Left ventricle myocardium inferior (tissue), 1 donor: ENCODE measurements around the gene OPCML. TPM values are rescaled to one million over a fixed set of nuclear protein-coding genes. Genes with fewer than 3 reads are reported as not detected.

Source experiments
- DNase-seq: peaks from one replicate; pipeline ENCODE4 v3.0.0-alpha.2; 2020
- H3K27ac ChIP-seq: fragments of 200-600 bp; replicated peaks from 2 replicates; pipeline ENCODE4 v1.8.0; 2021
- H3K27me3 ChIP-seq: fragments of 200-600 bp; 2 replicates; pipeline ENCODE4 v1.8.0; 2021; ENCODE audit warnings: low read depth
- H3K36me3 ChIP-seq: fragments of 200-600 bp; 2 replicates; pipeline ENCODE4 v1.8.0; 2021
- H3K4me1 ChIP-seq: fragments of 200-600 bp; 2 replicates; pipeline ENCODE4 v1.8.0; 2021
- H3K4me3 ChIP-seq: fragments of 200-600 bp; 2 replicates; pipeline ENCODE4 v1.8.0; 2021; ENCODE audit warnings: mild to moderate bottlenecking, moderate library complexity
- H3K9me3 ChIP-seq: fragments of 200-600 bp; replicated peaks from 2 replicates; pipeline ENCODE4 v1.8.0; 2021
- intact Hi-C: fragments of 100-400 bp; cut with micrococcal nuclease; formaldehyde crosslinking; loops from one replicate; pipeline ENCODE4 v1.11.0; 2022
- total RNA-seq: library from RNA; stranded (reverse); fragmentation: NEBNext Ultra II Directional; extraction: Animal tissue kit (Norgen Biotek cat#: 25700); gene quantifications from one replicate; pipeline ENCODE4 v1.2.1, GENCODE V29; 2021
- TF ChIP-seq, protein P1 (sequence below): fragments of 200-600 bp; IDR thresholded peaks from 2 replicates; pipeline ENCODE4 v1.8.0; 2021; ENCODE audit warnings: antibody characterized with exemption, mild to moderate bottlenecking, borderline replicate concordance
- donor health status: DM: no; HTN: yes; CAD: no; lungs with severe emphysema.

OPCML gene
- total RNA-seq, 1 donor from 2014 or later: 0.63 TPM

- no peaks in the 10 kb centered on the region for H3K36me3 ChIP-seq
- DNase-seq: no peak
- no peaks in the 10 kb centered on the region for H3K4me1 ChIP-seq
- no peak overlapping the region for H3K27ac ChIP-seq
- no peaks in the 10 kb centered on the region for H3K9me3 ChIP-seq
- intact Hi-C loops: no loop called here
- H3K4me3 ChIP-seq: no peak overlapping the region
- no peaks in the 10 kb centered on the region for H3K27me3 ChIP-seq
- TF ChIP-seq, protein P1, sequence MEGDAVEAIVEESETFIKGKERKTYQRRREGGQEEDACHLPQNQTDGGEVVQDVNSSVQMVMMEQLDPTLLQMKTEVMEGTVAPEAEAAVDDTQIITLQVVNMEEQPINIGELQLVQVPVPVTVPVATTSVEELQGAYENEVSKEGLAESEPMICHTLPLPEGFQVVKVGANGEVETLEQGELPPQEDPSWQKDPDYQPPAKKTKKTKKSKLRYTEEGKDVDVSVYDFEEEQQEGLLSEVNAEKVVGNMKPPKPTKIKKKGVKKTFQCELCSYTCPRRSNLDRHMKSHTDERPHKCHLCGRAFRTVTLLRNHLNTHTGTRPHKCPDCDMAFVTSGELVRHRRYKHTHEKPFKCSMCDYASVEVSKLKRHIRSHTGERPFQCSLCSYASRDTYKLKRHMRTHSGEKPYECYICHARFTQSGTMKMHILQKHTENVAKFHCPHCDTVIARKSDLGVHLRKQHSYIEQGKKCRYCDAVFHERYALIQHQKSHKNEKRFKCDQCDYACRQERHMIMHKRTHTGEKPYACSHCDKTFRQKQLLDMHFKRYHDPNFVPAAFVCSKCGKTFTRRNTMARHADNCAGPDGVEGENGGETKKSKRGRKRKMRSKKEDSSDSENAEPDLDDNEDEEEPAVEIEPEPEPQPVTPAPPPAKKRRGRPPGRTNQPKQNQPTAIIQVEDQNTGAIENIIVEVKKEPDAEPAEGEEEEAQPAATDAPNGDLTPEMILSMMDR: no peak
These were observed 428.1 kb downstream of the OPCML start for GRCh38 chr11:133104009-133104744.

GRCh38 chr11:133096981-133097380 lies 435.3 kb downstream of the OPCML start:
- H3K36me3 ChIP-seq: no peaks in the 10 kb centered on the region
- intact Hi-C loops: no loop called here
- TF ChIP-seq, protein P1: no peak
- H3K4me3 ChIP-seq: no peak overlapping the region
- H3K27me3 ChIP-seq: peaks cover 14% of the 10 kb centered on the region
- H3K4me1 ChIP-seq: no peaks in the 10 kb centered on the region
- peaks cover 13% of the 10 kb centered on the region for H3K9me3 ChIP-seq
- no peak overlapping the region for H3K27ac ChIP-seq
- no peak for DNase-seq

GRCh38 chr11:133086518-133086917 lies 445.8 kb downstream of the OPCML start:
- H3K36me3 ChIP-seq: no peaks in the 10 kb centered on the region
- intact Hi-C loops: no loop called here
- H3K9me3 ChIP-seq: no peaks in the 10 kb centered on the region
- no peak overlapping the region for H3K4me3 ChIP-seq
- H3K27ac ChIP-seq: no peak overlapping the region
- H3K27me3 ChIP-seq: peaks cover 86% of the 10 kb centered on the region
- no peak for DNase-seq
- TF ChIP-seq, protein P1: no peak
- peaks cover 6% of the 10 kb centered on the region for H3K4me1 ChIP-seq

DNA sequence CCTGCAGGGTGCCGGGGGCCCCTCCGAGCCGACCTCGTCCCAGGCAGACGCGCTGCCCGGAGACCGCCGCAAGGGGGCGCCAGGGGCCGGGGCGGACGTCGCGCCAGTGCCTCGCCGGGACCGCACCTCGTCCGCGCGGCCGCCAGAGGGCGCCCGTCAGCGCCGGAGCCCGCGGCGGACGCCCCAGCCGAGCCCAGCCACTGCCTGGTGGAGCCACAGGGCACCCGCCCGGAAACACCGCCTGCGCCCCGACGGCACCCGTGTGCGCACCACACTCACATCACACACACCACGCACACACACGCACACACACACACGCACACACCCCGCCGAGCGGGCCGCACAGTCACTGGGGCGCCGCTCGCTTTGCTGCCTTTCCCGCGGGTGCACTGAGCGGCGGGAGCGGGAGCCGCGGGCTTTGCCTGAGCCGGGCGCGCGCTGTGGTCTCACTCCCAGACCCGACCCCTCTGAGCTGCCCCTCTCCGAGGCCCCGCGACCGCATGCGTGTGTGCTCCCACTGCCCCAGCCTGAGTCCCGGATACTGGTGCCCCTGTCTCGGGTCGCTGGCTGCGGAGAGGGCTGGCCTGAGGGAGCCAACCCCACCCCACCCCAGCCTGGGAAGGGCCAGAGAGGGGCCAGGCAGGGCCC lies 449.3 kb downstream of the OPCML start:
- intact Hi-C loops: no loop called here

GRCh38 chr11:133082453-133082781 lies 449.9 kb downstream of the OPCML start:
- H3K27me3 ChIP-seq: peaks cover 95% of the 10 kb centered on the region
- intact Hi-C loops: no loop called here
- peak; percentile 30 for DNase-seq
- H3K4me3 ChIP-seq: peak overlapping the region; percentile 63
- peaks cover 6% of the 10 kb centered on the region for H3K4me1 ChIP-seq
- TF ChIP-seq, protein P1: no peak
- H3K27ac ChIP-seq: no peak overlapping the region
- H3K9me3 ChIP-seq: no peaks in the 10 kb centered on the region
- H3K36me3 ChIP-seq: no peaks in the 10 kb centered on the region

More for the DNA sequence above, 449.3 kb downstream of the OPCML start:
- Histone ChIP-seq H3K27me3 (peaks cover 95% of the 10 kb centered on the region), H3K4me3 (peak overlapping the region; percentile 63), H3K36me3 (no peaks in the 10 kb centered on the region), H3K27ac (no peak overlapping the region), H3K4me1 (peaks cover 6% of the 10 kb centered on the region), H3K9me3 (no peaks in the 10 kb centered on the region)
- TF ChIP-seq, protein P1: peak; percentile 89
- peak; percentile 48 for DNase-seq
